Bronchial epithelial cell (primary cell): ENCODE results near the gene NPY4R. TPM values are rescaled to one million over a fixed set of nuclear protein-coding genes. Genes with fewer than 3 reads are reported as not detected.
A peak's percentile ranks its signal among the peaks of the same experiment; 100 is the strongest.
"Not testable (repeated sequence)": the region's sequence is repeated elsewhere in the genome, so short reads cannot be mapped to it uniquely, and the experiment has no call there.

ENCODE experiments used
- DNase-seq: peaks from one replicate; pipeline ENCODE4 v3.0.0-alpha.2; 2010; ENCODE audit warnings: low read depth
- FAIRE-seq: peaks from 2 replicates; lab custom pipeline; 2011; peaks lifted over from hg19 to GRCh38; lab: Jason Lieb, UNC
- H3K27me3 ChIP-seq: 2 replicates; pipeline ENCODE4 v1.5.1; 2011; ENCODE audit warnings: low read length; ENCODE audit not compliant: control insufficient read depth, insufficient read depth
- H3K36me3 ChIP-seq: 2 replicates; pipeline ENCODE4 v1.5.1; 2011; ENCODE audit warnings: low read length; ENCODE audit not compliant: control insufficient read depth, insufficient read depth
- H3K4me3 ChIP-seq: 2 replicates; pipeline ENCODE4 v1.5.1; 2011; ENCODE audit warnings: mild to moderate bottlenecking, low read depth, low read length, control low read depth
- total RNA-seq: library from RNA; depleted of rRNA; stranded (reverse); fragments of >200 nt; gene quantifications from 2 replicates; pipeline ENCODE4 v1.2.1, GENCODE V29; 2014

Gene NPY4R
- total RNA-seq, 1 donor from 2014 or later: not detected

GRCh38 chr10:46450829-46451228, 14.9 kb downstream of the NPY4R start:
- not testable (repeated sequence) for FAIRE-seq, DNase-seq, H3K36me3 ChIP-seq, H3K4me3 ChIP-seq, H3K27me3 ChIP-seq

- H3K4me3 ChIP-seq, DNase-seq, FAIRE-seq: not testable (repeated sequence)
These were observed 18.3 kb downstream of the NPY4R start for GRCh38 chr10:46447439-46447838.

GRCh38 chr10:46445389-46446122, 20.2 kb downstream of the NPY4R start:
- not testable (repeated sequence) for FAIRE-seq, H3K4me3 ChIP-seq, H3K27me3 ChIP-seq, DNase-seq, H3K36me3 ChIP-seq

More at GRCh38 chr10:46447439-46447838, 18.3 kb downstream of the NPY4R start:
- not testable (repeated sequence) for H3K36me3 ChIP-seq, H3K27me3 ChIP-seq

- FAIRE-seq, H3K36me3 ChIP-seq, DNase-seq, H3K27me3 ChIP-seq, H3K4me3 ChIP-seq: not testable (repeated sequence)
These were observed 22.3 kb downstream of the NPY4R start for GRCh38 chr10:46443422-46443821.

- H3K36me3 ChIP-seq, H3K27me3 ChIP-seq, FAIRE-seq, DNase-seq, H3K4me3 ChIP-seq: not testable (repeated sequence)
These were observed 23.0 kb downstream of the NPY4R start for GRCh38 chr10:46442706-46443275.

- H3K36me3 ChIP-seq, FAIRE-seq, H3K4me3 ChIP-seq, H3K27me3 ChIP-seq: not testable (repeated sequence)
- peak; percentile 87 for DNase-seq
These were observed 23.9 kb downstream of the NPY4R start for GRCh38 chr10:46441837-46442278.

- not testable (repeated sequence) for H3K4me3 ChIP-seq, DNase-seq, FAIRE-seq, H3K27me3 ChIP-seq, H3K36me3 ChIP-seq
These were observed 24.8 kb downstream of the NPY4R start for GRCh38 chr10:46440942-46441341.

- H3K4me3 ChIP-seq, H3K36me3 ChIP-seq: not testable (repeated sequence)
- FAIRE-seq: peak; percentile 66
These were observed 42.2 kb downstream of the NPY4R start for GRCh38 chr10:46423550-46423949.

GRCh38 chr10:46419570-46420379, 46.0 kb downstream of the NPY4R start:
- not testable (repeated sequence) for H3K27me3 ChIP-seq, H3K36me3 ChIP-seq, FAIRE-seq, H3K4me3 ChIP-seq, DNase-seq

More at GRCh38 chr10:46423550-46423949, 42.2 kb downstream of the NPY4R start:
- H3K27me3 ChIP-seq, DNase-seq: not testable (repeated sequence)

GRCh38 chr10:46418283-46418682, 47.5 kb downstream of the NPY4R start:
- not testable (repeated sequence) for H3K4me3 ChIP-seq, DNase-seq, H3K36me3 ChIP-seq, FAIRE-seq, H3K27me3 ChIP-seq

GRCh38 chr10:46415291-46415690, 50.5 kb downstream of the NPY4R start:
- not testable (repeated sequence) for H3K27me3 ChIP-seq, H3K36me3 ChIP-seq, DNase-seq, H3K4me3 ChIP-seq, FAIRE-seq

GRCh38 chr10:46412665-46413064, 53.1 kb downstream of the NPY4R start:
- not testable (repeated sequence) for H3K36me3 ChIP-seq, H3K27me3 ChIP-seq, H3K4me3 ChIP-seq, FAIRE-seq, DNase-seq

GRCh38 chr10:46411123-46411522, 54.6 kb downstream of the NPY4R start:
- H3K4me3 ChIP-seq, H3K36me3 ChIP-seq, FAIRE-seq, H3K27me3 ChIP-seq, DNase-seq: not testable (repeated sequence)
